Fibroblast of skin of right quadriceps (primary cell): Measurements from ENCODE around the gene IMMP2L.

ENCODE experiments used
- DNase-seq: peaks from one replicate; pipeline ENCODE4 v3.0.0-alpha.2; 2013

The IMMP2L gene

DNA sequence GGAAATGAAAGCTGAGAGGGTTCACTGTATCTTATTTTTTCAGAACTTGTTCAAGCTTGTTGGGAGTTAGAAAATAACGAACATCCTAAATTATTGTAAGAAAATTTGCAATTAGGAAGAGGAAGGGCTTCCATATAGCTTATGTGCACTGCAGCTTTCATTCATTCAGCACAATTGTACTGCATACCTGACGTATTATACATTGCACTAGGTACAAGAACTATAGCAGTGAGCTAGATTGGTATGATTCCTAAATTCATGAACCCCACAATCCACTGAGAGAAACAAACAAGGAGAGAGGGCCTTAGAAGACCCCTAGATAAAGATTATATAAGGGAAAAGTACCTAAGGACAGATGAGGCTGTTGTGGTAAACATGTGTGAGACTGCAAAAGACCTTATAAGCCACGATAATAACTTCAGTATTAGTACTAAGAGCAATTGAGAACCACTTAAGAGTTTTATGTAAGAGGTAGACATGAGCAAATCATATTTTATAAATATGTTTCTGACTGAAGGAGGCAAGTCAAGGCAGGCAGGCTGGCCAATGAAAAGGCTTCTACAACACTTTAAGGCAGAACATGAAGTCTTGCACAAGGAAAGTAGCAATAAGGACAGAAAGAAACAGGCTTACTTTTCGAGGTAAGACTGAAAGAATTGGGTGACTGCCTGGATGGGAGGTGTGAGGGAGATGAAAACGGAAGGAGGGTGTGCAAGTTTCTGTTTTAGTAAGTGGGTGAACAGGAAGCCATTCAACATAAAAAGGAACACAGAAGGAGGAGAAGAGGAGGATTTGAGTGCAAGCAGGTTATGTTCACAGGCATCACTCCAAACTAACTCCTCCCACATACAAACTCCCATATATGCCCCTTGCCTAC lies 549.3 kb downstream of the IMMP2L start:
- DNase-seq: no peak

DNA sequence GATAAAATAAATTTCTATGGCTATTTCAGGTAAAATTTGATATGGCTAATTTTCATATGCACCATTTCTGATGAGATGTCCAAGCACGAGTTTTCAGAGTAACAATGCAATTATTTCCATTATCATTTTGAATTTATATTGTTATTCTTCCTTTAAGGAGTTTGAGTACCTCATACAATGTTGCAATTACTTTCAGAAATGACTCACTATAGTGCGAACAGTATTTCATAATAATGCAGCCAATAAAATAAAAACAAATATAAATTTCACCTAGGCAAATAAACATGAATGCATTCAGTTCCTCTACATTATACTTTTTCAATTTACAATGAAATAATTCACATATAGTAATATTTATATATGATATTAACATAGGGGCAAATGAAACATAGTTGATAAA lies 550.1 kb downstream of the IMMP2L start:
- peak; percentile 5 for DNase-seq

GRCh38 chr7:111011520-111011919 lies 550.8 kb downstream of the IMMP2L start:
- DNase-seq: peak; percentile 18

DNA sequence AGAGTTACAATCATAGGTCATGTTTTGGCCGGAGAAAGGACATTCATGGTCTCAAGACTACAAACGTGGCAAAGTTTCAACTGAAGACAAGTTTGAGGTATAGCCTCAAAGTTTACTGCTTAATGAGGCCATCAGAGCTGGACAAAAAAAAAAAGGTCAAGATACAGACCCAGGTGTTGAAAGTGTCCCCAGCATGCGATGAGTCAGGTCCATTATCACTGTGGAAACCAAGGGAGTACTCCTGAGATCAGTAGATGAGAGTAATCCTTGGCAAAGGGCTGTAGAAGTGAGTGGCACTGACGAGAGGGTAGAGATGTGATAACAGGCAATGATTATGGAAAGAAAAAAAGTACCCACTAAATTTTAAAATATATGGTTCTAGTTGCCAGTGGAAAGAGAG lies 551.5 kb downstream of the IMMP2L start:
- DNase-seq: no peak

DNA sequence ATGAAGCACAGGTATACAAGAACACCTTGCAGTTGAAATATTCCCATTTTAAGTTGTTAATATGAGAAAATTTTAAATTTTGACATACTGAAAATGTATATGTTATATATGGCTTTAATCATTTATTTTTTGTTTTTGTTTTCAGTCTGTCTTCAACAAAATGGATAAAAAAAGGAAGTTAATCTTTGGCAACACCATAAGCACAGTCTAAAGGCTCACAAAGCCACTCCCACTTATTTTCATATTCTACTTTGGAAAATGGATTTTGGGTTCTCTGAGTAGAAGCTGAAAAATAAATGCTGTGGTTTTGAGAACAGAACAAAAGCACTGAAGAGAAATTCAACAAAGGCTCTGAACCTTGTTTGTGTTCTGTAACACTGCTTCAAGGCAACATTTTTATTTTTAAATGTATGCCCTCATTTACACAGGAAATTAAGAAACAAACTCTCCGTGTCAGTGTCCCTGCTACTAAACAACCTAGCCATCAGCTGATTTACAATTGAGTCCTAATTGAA lies 552.7 kb downstream of the IMMP2L start:
- no peak for DNase-seq

DNA sequence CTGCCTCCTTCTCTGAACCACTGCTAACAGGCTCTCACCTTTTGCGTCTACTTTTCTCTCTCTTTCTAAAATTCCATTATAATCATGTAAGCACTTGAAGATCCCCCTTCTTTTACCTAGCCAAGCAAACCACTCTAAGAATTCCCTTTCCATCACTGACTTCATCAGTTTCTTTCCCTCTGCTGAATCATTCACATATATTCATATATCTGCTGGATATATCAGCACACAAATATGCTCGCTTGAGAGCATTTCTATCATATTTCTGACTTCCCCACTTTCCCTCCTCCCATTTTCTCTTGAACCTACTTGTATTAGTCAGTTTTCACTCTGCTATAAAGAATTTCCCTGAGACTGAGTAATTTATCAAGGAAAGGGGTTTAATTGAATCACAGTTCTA lies 555.6 kb downstream of the IMMP2L start:
- peak; percentile 78 for DNase-seq

- DNase-seq: no peak
Measured at GRCh38 chr7:111006040-111006439, 556.3 kb downstream of the IMMP2L start.

- peak; percentile 53 for DNase-seq
Measured at GRCh38 chr7:111005445-111005844, 556.8 kb downstream of the IMMP2L start.

DNA sequence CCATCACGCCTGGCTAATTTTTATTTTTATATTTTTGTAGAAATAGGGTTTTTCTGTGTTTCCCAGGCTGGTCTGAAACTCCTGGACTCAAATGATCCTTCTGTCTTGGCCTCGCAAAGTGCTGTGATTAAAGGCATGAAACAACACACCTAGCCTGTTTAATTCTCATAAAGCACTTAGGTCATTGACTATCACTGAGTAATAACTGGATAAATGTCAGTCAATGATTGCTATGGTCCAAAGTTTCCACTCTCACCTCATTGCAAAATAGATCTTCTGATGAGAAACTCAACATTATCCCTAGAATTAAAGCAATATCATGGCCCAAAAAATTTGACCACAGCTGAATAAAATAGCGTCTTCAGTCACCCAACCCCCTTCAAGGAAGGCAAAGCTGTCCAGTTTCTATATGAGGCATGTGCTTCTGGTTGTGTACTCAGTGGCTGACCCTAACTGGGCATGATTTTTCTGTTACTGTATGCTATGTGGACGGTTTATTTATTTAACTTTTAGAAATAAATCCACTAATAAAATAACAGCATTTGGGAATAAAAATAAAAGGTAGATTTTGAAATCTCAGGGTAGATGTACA lies 557.9 kb downstream of the IMMP2L start:
- DNase-seq: no peak

DNA sequence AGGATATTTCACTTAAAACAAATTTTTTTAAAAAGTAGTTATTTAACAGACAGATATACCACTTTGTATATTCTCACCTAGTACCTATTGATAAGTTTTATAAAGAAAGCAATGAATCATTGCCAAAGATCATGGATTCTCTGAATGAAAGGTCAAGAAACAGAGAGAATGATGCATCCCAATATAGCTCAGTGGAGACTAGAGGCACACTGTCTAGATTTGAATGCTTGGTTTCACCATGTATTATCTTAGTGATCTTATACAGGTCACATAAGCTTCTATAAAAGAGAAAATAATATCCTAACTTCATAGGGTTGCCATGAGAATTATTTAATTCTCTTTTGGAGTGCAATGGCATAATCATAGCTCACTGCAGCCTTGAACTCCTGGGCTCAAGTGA lies 558.4 kb downstream of the IMMP2L start:
- DNase-seq: no peak

GRCh38 chr7:110994028-110994967 lies 568.0 kb downstream of the IMMP2L start:
- DNase-seq: no peak

- no peak for DNase-seq
Measured at GRCh38 chr7:110988890-110989501, 573.3 kb downstream of the IMMP2L start.

- DNase-seq: no peak
Measured at GRCh38 chr7:110988348-110988747, 573.9 kb downstream of the IMMP2L start.

DNA sequence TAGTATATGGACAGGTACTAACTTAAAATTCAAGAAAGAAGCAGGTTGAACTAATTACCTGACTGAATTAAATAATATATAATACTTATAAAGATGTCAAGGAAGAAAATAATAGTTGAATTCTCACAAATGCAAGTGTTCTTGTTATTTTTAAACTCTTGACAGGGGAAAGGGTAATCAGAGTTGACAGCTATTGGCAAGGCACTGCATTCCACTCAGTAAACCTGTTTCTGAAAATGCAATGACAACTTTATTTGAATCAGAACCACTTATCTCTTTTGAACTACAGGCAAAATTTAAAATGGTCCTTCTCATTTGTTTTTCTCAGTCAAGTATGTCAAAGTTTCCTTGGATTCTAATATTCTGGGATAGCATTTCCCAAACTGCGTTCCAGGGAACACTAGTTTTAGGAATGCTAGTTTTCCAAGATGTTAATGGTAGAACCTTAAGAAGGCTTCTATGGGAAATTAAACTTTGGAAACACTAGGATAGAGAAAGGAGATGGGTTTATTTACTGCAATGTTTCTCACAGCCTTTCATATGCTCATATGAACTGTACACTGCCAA lies 575.1 kb downstream of the IMMP2L start:
- no peak for DNase-seq

- DNase-seq: no peak
Measured at GRCh38 chr7:110983822-110984456, 578.4 kb downstream of the IMMP2L start.

DNA sequence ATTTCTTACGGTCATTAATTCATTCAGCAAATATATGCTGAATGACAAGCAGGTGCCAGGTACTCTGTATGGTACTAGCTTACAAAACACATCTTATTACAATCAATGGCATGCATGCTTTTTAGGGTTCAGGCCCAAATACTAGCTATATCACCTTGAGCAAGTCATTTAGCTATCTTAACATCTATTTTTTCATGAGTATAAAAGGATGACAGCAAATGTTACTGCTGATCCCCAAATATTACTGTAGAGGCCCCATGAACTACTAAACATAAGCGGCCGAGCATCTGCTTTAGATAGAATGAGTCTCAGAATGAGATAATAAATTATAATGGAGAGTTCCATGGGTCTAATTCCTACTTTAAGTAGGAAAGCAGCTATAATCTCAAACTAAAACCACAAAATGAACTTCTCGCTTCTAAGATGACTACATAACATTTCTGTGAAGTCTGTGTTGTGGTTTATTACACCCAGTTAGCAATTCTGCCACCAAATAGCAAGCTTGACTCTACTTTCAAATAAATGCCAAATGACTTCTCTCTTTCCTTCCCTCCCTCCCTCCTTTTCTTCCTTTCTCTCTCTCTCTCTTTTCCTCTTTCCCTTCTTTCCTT lies 585.1 kb downstream of the IMMP2L start:
- peak; percentile 63 for DNase-seq

- no peak for DNase-seq
Measured at GRCh38 chr7:110975486-110975885, 586.8 kb downstream of the IMMP2L start.

- no peak for DNase-seq
Measured at GRCh38 chr7:110974441-110974840, 587.9 kb downstream of the IMMP2L start.

DNA sequence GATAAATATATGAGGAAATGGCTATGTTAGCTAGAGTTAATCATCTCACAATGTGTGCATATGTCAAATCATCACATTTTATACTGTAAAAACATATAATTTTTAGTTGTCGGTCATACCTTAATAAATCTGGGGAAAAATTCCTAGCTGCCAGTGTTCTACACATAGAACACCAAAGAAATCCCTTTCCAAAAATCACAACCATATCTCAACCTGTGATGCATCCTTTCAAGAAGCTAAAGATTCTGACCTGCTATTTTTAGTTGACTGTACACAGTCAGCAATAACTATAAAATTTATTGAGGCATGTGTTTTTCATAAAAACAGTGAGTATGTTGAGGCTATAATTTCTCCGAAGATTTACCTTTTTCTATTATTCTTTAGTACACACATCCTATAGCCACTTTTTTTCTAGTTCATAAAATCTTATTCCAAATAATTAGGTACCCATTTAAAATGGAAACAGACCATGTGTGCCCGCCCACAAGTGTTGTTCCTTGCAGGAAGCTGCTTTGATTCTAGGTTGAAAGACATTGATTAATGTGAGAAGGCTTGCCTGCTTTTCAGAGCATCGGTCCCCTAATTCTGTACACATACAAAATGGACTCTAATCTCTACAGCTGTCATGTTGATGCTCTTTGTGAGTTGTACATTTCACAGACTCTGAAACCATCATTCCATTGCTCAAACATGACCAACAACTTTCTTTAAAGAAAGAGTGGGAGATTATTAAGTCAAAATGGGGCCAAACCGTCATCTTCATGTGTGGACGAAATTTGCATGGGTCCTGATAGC lies 588.9 kb downstream of the IMMP2L start:
- DNase-seq: peak; percentile 46

DNA sequence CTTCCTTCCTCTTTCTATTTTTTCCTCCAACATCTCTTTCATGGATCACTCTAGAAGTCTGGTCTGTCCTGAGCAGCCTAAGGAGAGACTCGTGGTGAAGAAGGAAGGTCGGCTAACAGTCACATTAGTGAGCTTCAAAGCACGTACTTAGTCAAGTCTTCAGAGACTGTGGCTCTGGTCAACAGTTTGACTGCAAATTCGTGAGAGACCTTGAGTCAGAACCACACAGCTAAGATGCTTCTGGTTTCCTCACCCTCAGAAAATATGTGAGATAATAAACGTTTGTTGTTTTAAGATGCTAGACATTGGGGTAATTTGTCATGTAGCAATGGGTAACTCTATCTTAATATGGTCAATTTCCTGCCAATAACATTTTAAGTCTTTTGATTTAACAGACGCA lies 597.5 kb downstream of the IMMP2L start:
- no peak for DNase-seq

DNA sequence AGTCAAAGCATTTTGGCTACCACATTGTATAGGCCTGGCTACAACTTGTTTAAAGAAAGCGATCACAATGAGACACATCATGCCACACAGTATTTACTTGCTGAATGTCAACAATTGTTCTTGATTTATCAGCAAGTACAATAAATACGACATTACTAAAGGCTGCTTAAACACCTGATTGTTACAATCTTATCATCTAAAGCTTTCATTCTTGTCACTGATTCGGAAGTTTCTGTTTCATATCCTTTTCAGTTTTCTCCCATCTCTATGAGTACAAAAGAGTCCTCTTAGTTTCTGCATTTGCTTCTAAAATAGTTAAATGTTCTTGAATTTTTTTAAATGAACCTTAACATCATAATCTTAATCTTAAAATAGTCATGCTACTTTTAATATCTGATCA lies 599.5 kb downstream of the IMMP2L start:
- no peak for DNase-seq
